HG02852 (cell line): Measurements from ENCODE around the gene HYI.

Experiments used
- ATAC-seq: cut with Tn5 transposase; IDR thresholded peaks from one replicate; pipeline ENCODE4 v1.9.1; 2021; ENCODE audit warnings: mild to moderate bottlenecking, moderate library complexity; ENCODE audit not compliant: unreplicated experiment

HYI gene

DNA sequence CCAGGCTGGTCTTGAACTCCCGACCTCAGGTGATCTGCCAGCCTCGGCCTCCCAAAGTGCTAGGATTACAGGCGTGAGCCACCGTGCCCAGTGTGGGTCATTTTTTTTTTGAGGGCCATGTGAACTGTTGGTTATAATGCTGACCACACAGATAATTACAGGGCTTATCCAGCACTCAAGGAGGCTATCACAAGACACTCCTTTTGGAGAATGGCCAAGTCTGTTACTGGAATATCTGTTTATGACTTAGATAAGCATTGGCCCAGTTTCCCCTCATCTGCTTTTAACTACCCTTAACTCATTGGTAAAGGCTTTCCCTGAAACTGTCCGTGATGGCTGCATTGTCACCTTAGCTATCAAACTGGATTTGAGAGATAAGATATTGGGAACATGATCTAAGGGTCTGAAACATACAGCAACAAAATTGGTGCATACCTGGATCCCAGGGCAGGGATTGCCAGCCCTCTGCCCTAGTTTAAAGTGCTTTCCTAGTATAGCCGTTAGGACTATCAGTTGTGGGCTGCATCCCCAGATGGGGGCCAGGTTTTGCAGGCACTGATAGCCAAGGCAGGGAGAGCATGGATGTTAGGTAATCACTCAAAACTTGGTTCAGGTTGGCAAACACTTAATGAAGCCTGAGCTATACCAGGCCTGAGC is 48.4 kb downstream of the HYI start:
- ATAC-seq, result no peak

DNA sequence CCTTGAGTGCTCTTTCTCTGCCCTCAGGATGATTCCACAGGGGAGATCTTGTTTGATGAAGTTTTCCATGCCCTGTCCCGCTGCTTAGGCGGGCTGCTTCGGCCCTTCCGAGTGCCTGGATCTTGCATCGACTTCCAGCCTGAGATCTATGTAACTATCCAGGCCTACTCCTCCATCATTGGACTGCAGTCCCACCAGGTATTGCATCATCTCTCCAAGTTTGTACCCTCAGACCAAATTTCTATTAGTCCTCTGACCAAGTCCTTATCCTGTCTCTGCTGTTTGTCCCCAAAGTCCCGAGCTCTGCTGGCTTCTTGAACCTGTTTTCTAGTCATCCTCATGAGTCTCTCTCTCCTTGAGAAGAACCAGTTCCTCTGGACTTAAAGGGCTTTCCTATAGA is 49.4 kb downstream of the HYI start:
- ATAC-seq, result no peak

DNA sequence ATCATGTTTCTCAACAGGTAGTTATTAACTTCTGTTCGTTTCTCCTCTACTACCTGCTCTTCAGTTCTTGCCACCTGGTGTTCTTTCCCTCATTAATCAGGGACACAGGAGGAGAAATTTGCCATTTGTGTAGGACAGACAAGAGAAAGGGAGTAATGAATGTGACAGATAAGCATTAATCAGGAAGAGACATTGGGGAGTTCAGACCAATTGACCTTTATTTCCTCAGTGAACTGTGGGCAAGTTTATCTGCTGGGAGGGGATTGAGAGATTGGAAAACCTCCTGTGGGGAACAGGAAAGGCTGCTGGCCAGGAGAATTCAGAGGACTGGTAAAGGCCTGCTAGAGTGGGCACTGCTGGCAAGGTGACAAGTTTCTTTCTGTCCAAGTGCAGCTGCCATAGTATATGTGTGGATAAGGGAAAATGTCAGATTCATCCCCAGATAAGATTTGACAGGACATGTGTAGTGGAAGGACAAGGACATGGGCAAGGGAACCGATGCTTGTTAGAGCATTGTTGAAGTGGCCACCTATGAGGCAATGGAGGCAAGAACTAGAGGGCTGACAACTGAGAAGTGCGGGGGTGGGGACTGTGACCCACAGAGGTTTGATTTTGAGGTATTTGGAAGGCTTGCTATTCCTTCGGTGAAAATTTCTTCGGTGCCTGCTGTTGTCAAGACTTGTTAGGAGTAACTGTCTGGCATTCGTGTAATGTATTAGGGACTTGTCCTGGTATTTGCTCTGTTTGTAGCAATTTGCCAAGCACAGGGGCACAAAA is 51.5 kb downstream of the HYI start:
- ATAC-seq, result no peak
